ENCODE data around the gene SPI1. TPM values are rescaled to one million over a fixed set of nuclear protein-coding genes. Genes with fewer than 3 reads are reported as not detected.
"Not testable (repeated sequence)": the region's sequence is repeated elsewhere in the genome, so short reads cannot be mapped to it uniquely, and the experiment has no call there.

SPI1 gene
- total and polyA plus RNA-seq, 7 experiments from 2014 or later: 0.27 to 247 (median 5.4) TPM; not detected in 2

- H3K4me3 ChIP-seq (ENCODE audit: low read length); H3K27me3 ChIP-seq (ENCODE audit: control insufficient read depth in 2 of 2, insufficient read depth in 2 of 2, low read length in 2 of 2); H3K4me1 Mint-ChIP-seq; H3K9me3 ChIP-seq (ENCODE audit: control insufficient read depth in 2 of 3, low read length in 3 of 3); ATAC-seq; H3K9me3 Mint-ChIP-seq; H3K4me1 ChIP-seq (ENCODE audit: control insufficient read depth in 2 of 2, insufficient read depth in 2 of 2, low read length in 2 of 2); H3K4me3 Mint-ChIP-seq; POLR2A ChIA-PET; CTCF ChIA-PET; DNase-seq; H3K27me3 Mint-ChIP-seq; intact Hi-C loops (cut with micrococcal nuclease); H3K27ac ChIP-seq (ENCODE audit: low read depth, low read length): not testable (repeated sequence)
- peaks cover 12 to 64% (median 21%) of the 10 kb centered on the region in 3 experiments for H3K36me3 ChIP-seq (ENCODE audit: control insufficient read depth in 2 of 3, insufficient read depth in 3 of 3, low read length in 3 of 3)
- Mint-ChIP-seq H3K36me3 (peaks cover 5 to 33% (median 19%) of the 10 kb centered on the region in 5 donors), H3K27ac (peak overlapping the region in 1 of 9 donors; percentile 33)
Measured at GRCh38 chr11:47316501-47316900, 61.8 kb downstream of the SPI1 start.

- no peak overlapping the region for H3K27ac Mint-ChIP-seq
- CTCF ChIA-PET: interaction anchor here (0.6 kb wide), 1 partner anchor 20 kb away, joined by 3 read pairs; no protein-coding TSS in a partner anchor
- peaks cover 0 to 7% (median 0%) of the 10 kb centered on the region in 7 donors for H3K4me1 Mint-ChIP-seq
- H3K9me3 Mint-ChIP-seq: no peaks in the 10 kb centered on the region
- Histone ChIP-seq H3K27me3 (ENCODE audit: control insufficient read depth in 2 of 2, insufficient read depth in 2 of 2, low read length in 2 of 2) (no peaks in the 10 kb centered on the region), H3K4me1 (ENCODE audit: control insufficient read depth in 2 of 2, insufficient read depth in 2 of 2, low read length in 2 of 2) (no peaks in the 10 kb centered on the region), H3K36me3 (ENCODE audit: control insufficient read depth in 2 of 3, insufficient read depth in 3 of 3, low read length in 3 of 3) (peaks cover 15 to 71% (median 17%) of the 10 kb centered on the region in 3 experiments), H3K4me3 (ENCODE audit: low read length) (no peak overlapping the region), H3K27ac (ENCODE audit: low read depth, low read length) (no peak overlapping the region), H3K9me3 (ENCODE audit: control insufficient read depth in 2 of 3, low read length in 3 of 3) (no peaks in the 10 kb centered on the region)
- no peak overlapping the region for H3K4me3 Mint-ChIP-seq
- no peak for ATAC-seq
- H3K27me3 Mint-ChIP-seq: no peaks in the 10 kb centered on the region
- intact Hi-C loops (cut with micrococcal nuclease): no loop called here
- POLR2A ChIA-PET: no interaction called here
- no peak for DNase-seq
- H3K36me3 Mint-ChIP-seq: peaks cover 4 to 38% (median 18%) of the 10 kb centered on the region in 5 donors
Measured at GRCh38 chr11:47314992-47315391, 63.4 kb downstream of the SPI1 start.

- intact Hi-C loops (cut with micrococcal nuclease): no loop called here
- H3K27me3 Mint-ChIP-seq: no peaks in the 10 kb centered on the region
- Histone ChIP-seq H3K36me3 (ENCODE audit: control insufficient read depth in 2 of 3, insufficient read depth in 3 of 3, low read length in 3 of 3) (peaks cover 32 to 94% (median 46%) of the 10 kb centered on the region in 3 experiments), H3K9me3 (ENCODE audit: control insufficient read depth in 2 of 3, low read length in 3 of 3) (no peaks in the 10 kb centered on the region), H3K4me3 (ENCODE audit: low read length) (no peak overlapping the region), H3K27ac (ENCODE audit: low read depth, low read length) (no peak overlapping the region), H3K27me3 (ENCODE audit: control insufficient read depth in 2 of 2, insufficient read depth in 2 of 2, low read length in 2 of 2) (no peaks in the 10 kb centered on the region), H3K4me1 (ENCODE audit: control insufficient read depth in 2 of 2, insufficient read depth in 2 of 2, low read length in 2 of 2) (no peaks in the 10 kb centered on the region)
- H3K4me3 Mint-ChIP-seq: no peak overlapping the region
- peaks cover 0 to 8% (median 0%) of the 10 kb centered on the region in 7 donors for H3K4me1 Mint-ChIP-seq
- peak overlapping the region in 1 of 9 donors; percentile 56 for H3K27ac Mint-ChIP-seq
- POLR2A ChIA-PET: no interaction called here
- DNase-seq: no peak
- H3K36me3 Mint-ChIP-seq: peaks cover 3 to 49% (median 24%) of the 10 kb centered on the region in 5 donors
- H3K9me3 Mint-ChIP-seq: peaks cover 0 to 13% (median 4%) of the 10 kb centered on the region in 11 donors
- ATAC-seq: no peak
- CTCF ChIA-PET: interaction anchor here (0.6 kb wide), 1 partner anchor 76 kb away, joined by 3 read pairs; no protein-coding TSS in a partner anchor
Measured at GRCh38 chr11:47308050-47308823, 70.1 kb downstream of the SPI1 start.

- CTCF ChIA-PET: interaction anchor here (1.0 kb wide), 1 partner anchor 58 kb away, joined by 3 read pairs; the partner anchor contains the start of gene ACP2
- Mint-ChIP-seq H3K27me3 (no peaks in the 10 kb centered on the region), H3K9me3 (peaks cover 0 to 28% (median 12%) of the 10 kb centered on the region in 11 donors), H3K36me3 (peaks cover 9 to 58% (median 42%) of the 10 kb centered on the region in 5 donors), H3K27ac (no peak overlapping the region), H3K4me3 (no peak overlapping the region), H3K4me1 (peaks cover 0 to 10% (median 0%) of the 10 kb centered on the region in 7 donors)
- Histone ChIP-seq H3K4me3 (ENCODE audit: low read length) (no peak overlapping the region), H3K36me3 (ENCODE audit: control insufficient read depth in 2 of 3, insufficient read depth in 3 of 3, low read length in 3 of 3) (peaks cover 32 to 96% (median 50%) of the 10 kb centered on the region in 3 experiments), H3K9me3 (ENCODE audit: control insufficient read depth in 2 of 3, low read length in 3 of 3) (peaks cover 0 to 7% (median 0%) of the 10 kb centered on the region in 3 experiments), H3K27me3 (ENCODE audit: control insufficient read depth in 2 of 2, insufficient read depth in 2 of 2, low read length in 2 of 2) (no peaks in the 10 kb centered on the region), H3K27ac (ENCODE audit: low read depth, low read length) (no peak overlapping the region), H3K4me1 (ENCODE audit: control insufficient read depth in 2 of 2, insufficient read depth in 2 of 2, low read length in 2 of 2) (no peaks in the 10 kb centered on the region)
- DNase-seq (no peak), ATAC-seq (no peak)
- POLR2A ChIA-PET: interaction anchor here (0.6 kb wide), 1 partner anchor 35 kb away, joined by 3 read pairs; no protein-coding TSS in a partner anchor
- intact Hi-C loops (cut with micrococcal nuclease): no loop called here
Measured at GRCh38 chr11:47306484-47306844, 71.9 kb downstream of the SPI1 start.

- H3K4me1 ChIP-seq (ENCODE audit: control insufficient read depth in 2 of 2, insufficient read depth in 2 of 2, low read length in 2 of 2): no peaks in the 10 kb centered on the region
- ATAC-seq: no peak
- intact Hi-C loops (cut with micrococcal nuclease): no loop called here
- Mint-ChIP-seq H3K27ac (peak overlapping the region in 1 of 9 donors; percentile 9), H3K9me3 (peaks cover 0 to 28% (median 12%) of the 10 kb centered on the region in 11 donors), H3K36me3 (peaks cover 9 to 58% (median 47%) of the 10 kb centered on the region in 5 donors), H3K27me3 (no peaks in the 10 kb centered on the region), H3K4me3 (no peak overlapping the region), H3K4me1 (peaks cover 0 to 15% (median 0%) of the 10 kb centered on the region in 7 donors)
- CTCF ChIA-PET: no interaction called here
- POLR2A ChIA-PET: no interaction called here
- H3K27me3 ChIP-seq (ENCODE audit: control insufficient read depth in 2 of 2, insufficient read depth in 2 of 2, low read length in 2 of 2): no peaks in the 10 kb centered on the region
- H3K27ac ChIP-seq (ENCODE audit: low read depth, low read length): no peak overlapping the region
- peaks cover 0 to 7% (median 0%) of the 10 kb centered on the region in 3 experiments for H3K9me3 ChIP-seq (ENCODE audit: control insufficient read depth in 2 of 3, low read length in 3 of 3)
- H3K36me3 ChIP-seq (ENCODE audit: control insufficient read depth in 2 of 3, insufficient read depth in 3 of 3, low read length in 3 of 3): peaks cover 32 to 95% (median 50%) of the 10 kb centered on the region in 3 experiments
- no peak overlapping the region for H3K4me3 ChIP-seq (ENCODE audit: low read length)
- no peak for DNase-seq
Measured at GRCh38 chr11:47305734-47306483, 72.4 kb downstream of the SPI1 start.
